BLaER1 (cell line): ENCODE results near the gene IPO4.
A peak's percentile ranks its signal among the peaks of the same experiment; 100 is the strongest.
"Not testable (repeated sequence)": the region's sequence is repeated elsewhere in the genome, so short reads cannot be mapped to it uniquely, and the experiment has no call there.

Source experiments
- H3K27ac ChIP-seq: shearing (Covaris generic); formaldehyde crosslinking; 2 replicates; pipeline ENCODE4 v1.8.1; 2022
- H3K27me3 ChIP-seq: shearing (Covaris generic); formaldehyde crosslinking; 2 replicates; pipeline ENCODE4 v1.8.1; 2022
- H3K36me3 ChIP-seq: shearing (Covaris generic); formaldehyde crosslinking; 2 replicates; pipeline ENCODE4 v1.8.1; 2022
- H3K4me1 ChIP-seq: shearing (Covaris generic); formaldehyde crosslinking; 2 replicates; pipeline ENCODE4 v1.8.1; 2022
- H3K4me2 ChIP-seq: shearing (Covaris generic); formaldehyde crosslinking; 2 replicates; pipeline ENCODE4 v1.8.1; 2022
- H3K4me3 ChIP-seq: shearing (Covaris generic); formaldehyde crosslinking; 2 replicates; pipeline ENCODE4 v1.8.1; 2022
- H3K9ac ChIP-seq: shearing (Covaris generic); formaldehyde crosslinking; 2 replicates; pipeline ENCODE4 v1.8.1; 2022
- H3K9me3 ChIP-seq: shearing (Covaris generic); formaldehyde crosslinking; 2 replicates; pipeline ENCODE4 v1.8.1; 2022
- H4K20me1 ChIP-seq: shearing (Covaris generic); formaldehyde crosslinking; 2 replicates; pipeline ENCODE4 v1.8.1; 2022
- Cebpa-rat ChIP-seq: shearing (Covaris generic); IDR thresholded peaks from 2 replicates; pipeline ENCODE4 v1.8.1; 2022

The IPO4 gene

GRCh38 chr14:24232121-24232644 is 43.6 kb upstream of the IPO4 start, which contains the start of gene NEDD8:
TSS of gene NEDD8 (minus strand) at chr14:24232367. CDS start at chr14:24232267, 100 bp downstream.
- Histone ChIP-seq H3K9ac (peak within 1 kb of the TSS; percentile 89), H3K27me3 (no peaks in the 10 kb centered on the region), H3K27ac (peak within 1 kb of the TSS; percentile 85), H3K4me2 (peak within 1 kb of the TSS; percentile 93), H4K20me1 (peaks cover 1% of the 10 kb centered on the region; the same call in 1 of the 2 replicates), H3K9me3 (no peaks in the 10 kb centered on the region), H3K4me3 (peak within 1 kb of the TSS; percentile 85), H3K4me1 (peaks cover 39% of the 10 kb centered on the region), H3K36me3 (peaks cover 56% of the 10 kb centered on the region)
- no peak for TF ChIP-seq Cebpa-rat

GRCh38 chr14:24231263-24232120 is 42.9 kb upstream of the IPO4 start:
- Histone ChIP-seq H3K27ac (peak overlapping the region; percentile 85), H3K36me3 (peaks cover 49% of the 10 kb centered on the region), H3K9me3 (no peaks in the 10 kb centered on the region), H3K4me2 (peak overlapping the region; percentile 93), H3K4me1 (peaks cover 39% of the 10 kb centered on the region), H3K4me3 (peak overlapping the region; percentile 85), H3K9ac (peak overlapping the region; percentile 89), H4K20me1 (peaks cover 8% of the 10 kb centered on the region; the same call in 1 of the 2 replicates), H3K27me3 (no peaks in the 10 kb centered on the region)
- no peak for TF ChIP-seq Cebpa-rat

GRCh38 chr14:24228902-24229301 is 40.3 kb upstream of the IPO4 start:
- Histone ChIP-seq H3K9ac (no peak overlapping the region), H3K9me3 (no peaks in the 10 kb centered on the region), H3K4me2 (no peak overlapping the region), H3K36me3 (peaks cover 28% of the 10 kb centered on the region), H4K20me1 (peaks cover 25% of the 10 kb centered on the region; the same call in 1 of the 2 replicates), H3K27me3 (no peaks in the 10 kb centered on the region), H3K4me1 (peaks cover 24% of the 10 kb centered on the region), H3K27ac (no peak overlapping the region), H3K4me3 (no peak overlapping the region)
- TF ChIP-seq Cebpa-rat: no peak

- Histone ChIP-seq H3K27ac (no peak overlapping the region), H3K4me3 (no peak overlapping the region)
These were observed 37.9 kb upstream of the IPO4 start for GRCh38 chr14:24226473-24226872.

GRCh38 chr14:24224618-24225071 is 36.0 kb upstream of the IPO4 start:
- peaks cover 63% of the 10 kb centered on the region for H4K20me1 ChIP-seq
- H3K4me3 ChIP-seq: no peak overlapping the region
- no peak overlapping the region for H3K4me2 ChIP-seq
- no peak overlapping the region for H3K9ac ChIP-seq
- no peaks in the 10 kb centered on the region for H3K9me3 ChIP-seq
- TF ChIP-seq Cebpa-rat: no peak
- peaks cover 3% of the 10 kb centered on the region; the same call in 1 of the 2 replicates for H3K4me1 ChIP-seq
- H3K36me3 ChIP-seq: peaks cover 26% of the 10 kb centered on the region
- no peak overlapping the region for H3K27ac ChIP-seq
- no peaks in the 10 kb centered on the region for H3K27me3 ChIP-seq

More at GRCh38 chr14:24226473-24226872, 37.9 kb upstream of the IPO4 start:
- peaks cover 45% of the 10 kb centered on the region for H4K20me1 ChIP-seq
- H3K4me2 ChIP-seq: no peak overlapping the region
- H3K9me3 ChIP-seq: no peaks in the 10 kb centered on the region
- no peaks in the 10 kb centered on the region for H3K27me3 ChIP-seq
- peaks cover 28% of the 10 kb centered on the region for H3K36me3 ChIP-seq
- H3K4me1 ChIP-seq: peaks cover 15% of the 10 kb centered on the region
- no peak overlapping the region for H3K9ac ChIP-seq
- TF ChIP-seq Cebpa-rat: no peak

- H3K9ac ChIP-seq, H3K4me3 ChIP-seq, H3K27me3 ChIP-seq, H3K9me3 ChIP-seq, H3K27ac ChIP-seq, H3K4me1 ChIP-seq, H3K4me2 ChIP-seq: not testable (repeated sequence)
- Histone ChIP-seq H4K20me1 (peaks cover 65% of the 10 kb centered on the region), H3K36me3 (peaks cover 21% of the 10 kb centered on the region)
These were observed 34.4 kb upstream of the IPO4 start for GRCh38 chr14:24222987-24223386.

GRCh38 chr14:24219521-24219920 is 30.9 kb upstream of the IPO4 start:
- no peak overlapping the region for H3K27ac ChIP-seq
- H3K9ac ChIP-seq: no peak overlapping the region
- no peak for TF ChIP-seq Cebpa-rat
- no peaks in the 10 kb centered on the region for H3K9me3 ChIP-seq
- H3K36me3 ChIP-seq: peaks cover 19% of the 10 kb centered on the region
- no peak overlapping the region for H3K4me3 ChIP-seq
- H4K20me1 ChIP-seq: peaks cover 42% of the 10 kb centered on the region
- H3K4me2 ChIP-seq: no peak overlapping the region
- H3K4me1 ChIP-seq: peaks cover 15% of the 10 kb centered on the region
- H3K27me3 ChIP-seq: no peaks in the 10 kb centered on the region

- Histone ChIP-seq H3K27me3 (no peaks in the 10 kb centered on the region), H3K4me1 (peaks cover 19% of the 10 kb centered on the region), H3K9me3 (no peaks in the 10 kb centered on the region), H4K20me1 (peaks cover 40% of the 10 kb centered on the region), H3K36me3 (peaks cover 19% of the 10 kb centered on the region), H3K4me2 (no peak overlapping the region), H3K27ac (no peak overlapping the region), H3K9ac (no peak overlapping the region), H3K4me3 (no peak overlapping the region)
- no peak for TF ChIP-seq Cebpa-rat
These were observed 30.5 kb upstream of the IPO4 start for GRCh38 chr14:24219080-24219479.

GRCh38 chr14:24216876-24217275 is 28.3 kb upstream of the IPO4 start:
- not testable (repeated sequence) for H3K9ac ChIP-seq, H3K9me3 ChIP-seq, H3K27ac ChIP-seq, H3K27me3 ChIP-seq, H3K4me2 ChIP-seq, H3K4me3 ChIP-seq
- Histone ChIP-seq H3K36me3 (peaks cover 19% of the 10 kb centered on the region), H3K4me1 (peaks cover 33% of the 10 kb centered on the region), H4K20me1 (peaks cover 24% of the 10 kb centered on the region)

- no peak overlapping the region for H3K27ac ChIP-seq
- H3K4me1 ChIP-seq: peaks cover 38% of the 10 kb centered on the region
- peaks cover 19% of the 10 kb centered on the region for H4K20me1 ChIP-seq
- peak overlapping the region; percentile 85; the same call in 1 of the 2 replicates for H3K4me2 ChIP-seq
- no peak overlapping the region for H3K9ac ChIP-seq
- H3K27me3 ChIP-seq: no peaks in the 10 kb centered on the region
- TF ChIP-seq Cebpa-rat: no peak
- H3K9me3 ChIP-seq: no peaks in the 10 kb centered on the region
- H3K4me3 ChIP-seq: 0 out of 2 replicates have a peak overlapping the region, but pooled peaks have one; percentile 77
- H3K36me3 ChIP-seq: peaks cover 22% of the 10 kb centered on the region
These were observed 27.7 kb upstream of the IPO4 start for GRCh38 chr14:24216345-24216699.
